Prostate gland (tissue), 2 donors: ENCODE data around the gene OLIG2. TPM values are rescaled to one million over a fixed set of nuclear protein-coding genes. Genes with fewer than 3 reads are reported as not detected.

Source experiments
- DNase-seq: peaks from one replicate; pipeline ENCODE4 v3.0.0-alpha.2; 2019; ENCODE audit warnings: low spot score
- H3K27ac ChIP-seq, 2 donors: fragments of 200-600 bp; sonication (generic); 2 replicates each; pipeline ENCODE4 v1.5.1; 2017 to 2019
- H3K27me3 ChIP-seq: fragments of 200-600 bp; sonication (generic); replicated peaks from 2 replicates; pipeline ENCODE4 v1.5.1; 2019; ENCODE audit not compliant: insufficient read depth
- H3K36me3 ChIP-seq, 2 donors: fragments of 200-600 bp; sonication (generic); 1 replicate in 1 of 2; 2 replicates in 1 of 2; pipeline versions ENCODE4 v1.5.1 to v1.8.1; 2017 to 2019
- H3K4me1 ChIP-seq: fragments of 200-600 bp; sonication (generic); replicated peaks from 2 replicates; pipeline ENCODE4 v1.5.1; 2019
- H3K4me3 ChIP-seq, 2 donors: fragments of 200-600 bp; sonication (generic); 2 replicates each; pipeline ENCODE4 v1.5.1; 2017 to 2019
- H3K9me3 ChIP-seq: fragments of 200-600 bp; sonication (generic); 2 replicates; pipeline ENCODE4 v1.5.1; 2017
- POLR2A ChIP-seq: fragments of 450-650 bp; IDR thresholded peaks from one replicate; pipeline ENCODE4 v1.6.1; 2016; ENCODE audit warnings: antibody characterized with exemption, mild to moderate bottlenecking
- POLR2AphosphoS5 ChIP-seq: sonication (generic); formaldehyde crosslinking; IDR thresholded peaks from one replicate; pipeline ENCODE4 v1.6.1; 2017; ENCODE audit warnings: antibody characterized with exemption
- WGBS: methylation state at CpG from one replicate; pipeline ENCODE4 v1.1.5; 2018; 5-methylcytosine and 5-hydroxymethylcytosine counted together
- intact Hi-C: fragments of 100-400 bp; cut with DNase I; formaldehyde crosslinking; loops from one replicate; pipeline ENCODE4 v1.14.2; 2022
- total RNA-seq, 2 donors: library from RNA; depleted of rRNA; stranded (reverse); fragments of >200 nt; gene quantifications; one replicate each; pipeline ENCODE4 v1.1.0, GENCODE V29; 2016
- TF ChIP-seq, protein P1 (sequence below), 4 experiments: fragments of 200-600 bp in 2 of 4; fragments of 450-650 bp in 2 of 4; sonication (generic) in 2 of 4; IDR thresholded peaks; 1 replicate in 3 of 4; 2 replicates in 1 of 4; pipeline ENCODE4 v1.5.1; 2016 to 2019; ENCODE audit warnings: antibody characterized with exemption in 4 of 4, mild to moderate bottlenecking in 2 of 4, moderate library complexity in 2 of 4

OLIG2 gene
- total RNA-seq, 2 donors from 2014 or later = not detected

DNA sequence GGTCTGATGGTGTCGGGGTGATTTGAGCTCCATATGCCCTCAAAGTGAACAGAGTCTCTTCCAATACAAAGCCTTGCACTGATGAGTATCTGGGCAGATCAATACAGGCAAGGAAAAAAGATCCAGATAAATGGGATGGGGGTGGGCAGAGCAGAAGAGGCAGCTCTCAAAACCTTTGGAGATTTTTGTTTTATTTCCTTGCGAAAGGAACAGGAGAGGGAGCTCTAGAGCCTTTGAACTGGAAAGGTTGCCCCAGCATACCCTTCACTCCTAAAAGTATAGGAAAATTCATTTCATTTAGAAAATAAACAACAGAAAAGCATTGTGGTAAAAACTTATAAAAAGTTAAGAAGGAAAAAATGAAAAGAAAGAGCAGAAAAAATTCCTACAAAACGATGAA, 31.4 kb upstream of the OLIG2 start:
- no peaks in the 10 kb centered on the region for H3K4me1 ChIP-seq
- no peaks in the 10 kb centered on the region for H3K36me3 ChIP-seq
- 51% methylated on average over 3 of the region's 3 CpGs for WGBS
- intact Hi-C loops = no loop called here
- no peak overlapping the region for H3K4me3 ChIP-seq
- H3K27ac ChIP-seq = no peak overlapping the region
- H3K9me3 ChIP-seq = no peaks in the 10 kb centered on the region
- H3K27me3 ChIP-seq = peaks cover 3% of the 10 kb centered on the region
- TF ChIP-seq, protein P1, sequence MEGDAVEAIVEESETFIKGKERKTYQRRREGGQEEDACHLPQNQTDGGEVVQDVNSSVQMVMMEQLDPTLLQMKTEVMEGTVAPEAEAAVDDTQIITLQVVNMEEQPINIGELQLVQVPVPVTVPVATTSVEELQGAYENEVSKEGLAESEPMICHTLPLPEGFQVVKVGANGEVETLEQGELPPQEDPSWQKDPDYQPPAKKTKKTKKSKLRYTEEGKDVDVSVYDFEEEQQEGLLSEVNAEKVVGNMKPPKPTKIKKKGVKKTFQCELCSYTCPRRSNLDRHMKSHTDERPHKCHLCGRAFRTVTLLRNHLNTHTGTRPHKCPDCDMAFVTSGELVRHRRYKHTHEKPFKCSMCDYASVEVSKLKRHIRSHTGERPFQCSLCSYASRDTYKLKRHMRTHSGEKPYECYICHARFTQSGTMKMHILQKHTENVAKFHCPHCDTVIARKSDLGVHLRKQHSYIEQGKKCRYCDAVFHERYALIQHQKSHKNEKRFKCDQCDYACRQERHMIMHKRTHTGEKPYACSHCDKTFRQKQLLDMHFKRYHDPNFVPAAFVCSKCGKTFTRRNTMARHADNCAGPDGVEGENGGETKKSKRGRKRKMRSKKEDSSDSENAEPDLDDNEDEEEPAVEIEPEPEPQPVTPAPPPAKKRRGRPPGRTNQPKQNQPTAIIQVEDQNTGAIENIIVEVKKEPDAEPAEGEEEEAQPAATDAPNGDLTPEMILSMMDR (IDR thresholded peaks at IDR 0.05) = peak in 3 of 4 experiments; percentile 21 to 40 (median 33)
- no peak for TF ChIP-seq POLR2AphosphoS5
- DNase-seq = no peak

DNA sequence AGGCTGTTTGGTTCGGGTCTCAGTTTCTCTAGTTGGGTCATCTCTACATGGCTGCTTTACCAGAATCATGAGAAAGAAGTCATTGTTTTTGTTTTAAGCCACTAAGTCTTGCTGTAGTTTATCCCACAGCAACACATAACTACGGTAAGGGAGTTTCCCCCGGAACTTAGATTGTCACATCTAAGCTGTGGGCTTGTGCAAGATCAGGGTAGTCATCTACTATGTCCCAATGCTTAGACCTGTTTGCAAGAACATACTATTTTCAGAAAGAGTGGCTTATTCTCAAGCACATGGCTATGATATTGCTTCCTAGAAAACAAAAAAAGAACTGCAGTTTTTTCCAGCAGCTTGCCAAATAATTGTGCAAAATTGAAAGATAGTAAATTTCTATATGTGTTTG, 18.0 kb upstream of the OLIG2 start:
- H3K36me3 ChIP-seq = no peaks in the 10 kb centered on the region
- no peaks in the 10 kb centered on the region for H3K9me3 ChIP-seq
- TF ChIP-seq, protein P1 (IDR thresholded peaks at IDR 0.05) = no peak
- no peak for TF ChIP-seq POLR2A
- no peak for TF ChIP-seq POLR2AphosphoS5
- no peaks in the 10 kb centered on the region for H3K4me1 ChIP-seq
- intact Hi-C loops = no loop called here
- DNase-seq = no peak
- no peak overlapping the region for H3K4me3 ChIP-seq
- H3K27ac ChIP-seq = no peak overlapping the region
- no peaks in the 10 kb centered on the region for H3K27me3 ChIP-seq
- 90% methylated on average over 3 of the region's 3 CpGs for WGBS

DNA sequence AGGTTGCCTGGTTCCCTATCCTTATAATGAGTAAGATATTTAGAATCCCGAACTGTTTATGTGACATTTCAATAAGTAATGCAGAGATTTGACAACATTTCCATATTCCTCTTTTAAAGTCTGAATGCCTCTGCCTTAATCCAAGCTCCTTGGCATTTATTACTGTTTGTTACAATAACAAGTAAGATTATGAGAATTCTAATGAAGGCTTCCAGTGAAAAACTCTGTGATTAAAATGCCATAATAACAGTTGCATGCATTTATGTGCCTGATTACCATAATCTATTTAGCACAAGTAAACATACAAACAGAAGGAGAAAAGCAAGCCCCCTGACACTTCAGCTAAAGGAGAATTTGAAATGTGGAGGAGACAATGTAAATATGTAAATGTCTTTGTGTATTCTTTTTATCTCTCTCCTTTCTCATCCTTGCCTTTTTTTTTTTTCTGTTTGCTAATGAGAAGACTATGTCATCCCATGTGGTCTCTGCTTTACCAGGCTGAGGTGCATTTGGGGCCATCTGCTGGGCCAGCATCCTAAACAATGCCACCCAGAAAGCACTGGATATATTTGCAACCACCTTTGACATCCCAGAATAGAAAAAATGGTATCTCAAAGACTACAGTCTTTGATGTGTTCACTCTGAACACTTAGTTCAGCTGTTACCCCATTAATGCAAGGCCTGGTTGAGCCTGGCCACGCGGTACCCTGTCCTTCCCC, 17.2 kb upstream of the OLIG2 start:
- no peaks in the 10 kb centered on the region for H3K36me3 ChIP-seq
- DNase-seq = no peak
- 45% methylated on average over 3 of the region's 3 CpGs for WGBS
- no peaks in the 10 kb centered on the region for H3K27me3 ChIP-seq
- intact Hi-C loops = no loop called here
- TF ChIP-seq, protein P1 (IDR thresholded peaks at IDR 0.05) = no peak
- TF ChIP-seq POLR2A (no peak), POLR2AphosphoS5 (no peak)
- no peaks in the 10 kb centered on the region for H3K9me3 ChIP-seq
- no peak overlapping the region for H3K27ac ChIP-seq
- H3K4me1 ChIP-seq = no peaks in the 10 kb centered on the region
- H3K4me3 ChIP-seq = no peak overlapping the region

DNA sequence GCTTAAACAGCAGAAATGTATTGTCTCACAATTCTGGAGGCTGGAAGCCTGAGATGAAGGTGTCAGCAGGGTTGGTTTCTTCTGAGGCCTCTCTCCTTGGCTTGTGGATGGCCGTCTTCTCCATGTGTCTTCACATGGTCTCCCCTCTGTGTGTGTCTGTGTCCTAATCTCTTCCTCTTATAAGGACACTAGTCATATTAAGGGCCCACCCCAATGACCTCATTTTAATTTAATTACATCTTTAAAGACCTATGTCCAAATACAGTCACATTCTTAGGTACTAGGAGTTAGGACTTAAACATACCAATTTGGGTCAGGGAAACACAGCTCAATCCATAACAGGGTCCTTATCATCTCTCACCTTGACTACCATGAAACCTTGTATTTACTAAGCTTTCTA, 14.8 kb upstream of the OLIG2 start:
- 100% methylated on average over 1 of the region's 1 CpG for WGBS
- no peaks in the 10 kb centered on the region for H3K9me3 ChIP-seq
- TF ChIP-seq, protein P1 (IDR thresholded peaks at IDR 0.05) = no peak
- no peak for TF ChIP-seq POLR2AphosphoS5
- TF ChIP-seq POLR2A = no peak
- H3K27me3 ChIP-seq = no peaks in the 10 kb centered on the region
- intact Hi-C loops = no loop called here
- no peak overlapping the region for H3K4me3 ChIP-seq
- no peaks in the 10 kb centered on the region for H3K4me1 ChIP-seq
- H3K27ac ChIP-seq = no peak overlapping the region
- DNase-seq = no peak
- H3K36me3 ChIP-seq = no peaks in the 10 kb centered on the region

DNA sequence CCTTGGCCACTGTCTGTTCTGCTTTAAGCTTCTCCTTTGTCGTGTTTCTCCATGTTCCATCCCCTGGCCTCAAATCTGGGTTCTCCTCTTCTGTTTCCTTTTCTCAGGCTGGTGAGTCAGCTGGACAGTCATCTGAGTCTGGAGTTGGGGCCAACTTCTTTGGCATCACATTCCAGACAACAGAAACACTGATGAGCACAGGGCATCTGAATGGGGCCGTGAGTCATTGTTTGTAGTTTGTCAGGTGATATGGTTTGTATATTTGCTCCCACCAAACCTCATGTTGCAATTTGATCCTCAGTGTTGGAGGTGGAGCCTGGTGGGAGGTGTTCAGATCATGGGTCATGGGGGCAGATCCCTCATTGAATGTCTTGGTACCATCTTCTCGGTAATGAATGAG, 14.3 kb upstream of the OLIG2 start:
- Histone ChIP-seq H3K36me3 (no peaks in the 10 kb centered on the region), H3K4me1 (no peaks in the 10 kb centered on the region), H3K9me3 (no peaks in the 10 kb centered on the region), H3K27ac (no peak overlapping the region), H3K27me3 (no peaks in the 10 kb centered on the region), H3K4me3 (no peak overlapping the region)
- intact Hi-C loops = no loop called here
- 63% methylated on average over 3 of the region's 3 CpGs for WGBS
- DNase-seq = no peak
- TF ChIP-seq POLR2A (no peak), POLR2AphosphoS5 (no peak)
- TF ChIP-seq, protein P1 (IDR thresholded peaks at IDR 0.05) = no peak
